HG03558 (cell line): ENCODE measurements around the gene RUSC1.
A peak's percentile ranks its signal among the peaks of the same experiment; 100 is the strongest.
"Not testable (repeated sequence)": the region's sequence is repeated elsewhere in the genome, so short reads cannot be mapped to it uniquely, and the experiment has no call there.

ENCODE experiments used
- ATAC-seq: cut with Tn5 transposase; IDR thresholded peaks from one replicate; pipeline ENCODE4 v1.9.1; 2021; ENCODE audit warnings: moderate number of reproducible peaks; ENCODE audit not compliant: unreplicated experiment; ENCODE audit errors: extremely low read depth

RUSC1 gene

GRCh38 chr1:155321639-155322503, 1.2 kb downstream of the RUSC1 start:
- ATAC-seq = no peak

GRCh38 chr1:155322571-155322952, 1.9 kb downstream of the RUSC1 start:
- ATAC-seq = no peak

GRCh38 chr1:155322953-155323728, 2.4 kb downstream of the RUSC1 start:
- peak; percentile 36 for ATAC-seq

- peak; percentile 23 for ATAC-seq
Observed at GRCh38 chr1:155323729-155324036, 3.0 kb downstream of the RUSC1 start.

GRCh38 chr1:155324037-155324716, 3.5 kb downstream of the RUSC1 start:
- peak; percentile 39 for ATAC-seq

- no peak for ATAC-seq
Observed at GRCh38 chr1:155324717-155325602, 4.3 kb downstream of the RUSC1 start.

- no peak for ATAC-seq
Observed at GRCh38 chr1:155325603-155325893, 4.9 kb downstream of the RUSC1 start.

GRCh38 chr1:155326020-155326526, 5.4 kb downstream of the RUSC1 start:
- ATAC-seq = no peak

- no peak for ATAC-seq
Observed at GRCh38 chr1:155326631-155327037, 5.9 kb downstream of the RUSC1 start.

GRCh38 chr1:155327981-155328380, 7.3 kb downstream of the RUSC1 start:
- ATAC-seq = no peak

- ATAC-seq = not testable (repeated sequence)
Observed at GRCh38 chr1:155328856-155329255, 8.2 kb downstream of the RUSC1 start.

GRCh38 chr1:155329980-155330598, 9.4 kb downstream of the RUSC1 start:
- ATAC-seq = no peak

GRCh38 chr1:155334962-155335361, 14.3 kb downstream of the RUSC1 start:
- no peak for ATAC-seq

- ATAC-seq = no peak
Observed at GRCh38 chr1:155339515-155340097, 18.9 kb downstream of the RUSC1 start.

GRCh38 chr1:155342842-155343241, 22.1 kb downstream of the RUSC1 start:
- ATAC-seq = no peak

- ATAC-seq = no peak
Observed at GRCh38 chr1:155352631-155353030, 31.9 kb downstream of the RUSC1 start.

- ATAC-seq = no peak
Observed at GRCh38 chr1:155360051-155360450, 39.4 kb downstream of the RUSC1 start.

- no peak for ATAC-seq
Observed at GRCh38 chr1:155379180-155379579, 58.5 kb downstream of the RUSC1 start.

- no peak for ATAC-seq
Observed at GRCh38 chr1:155379631-155380090, 59.0 kb downstream of the RUSC1 start.
